Left lung (tissue), 10 donors: ENCODE measurements around the gene CCDC180. TPM values are rescaled to one million over a fixed set of nuclear protein-coding genes. Genes with fewer than 3 reads are reported as not detected.

ENCODE experiments used
- ATAC-seq: fragments of 200-7000 bp; cut with Tn5 transposase; one replicate; pipeline ENCODE4 v1.9.1; 2020; ENCODE audit warnings: moderate library complexity
- DNase-seq, 4 donors: peaks; one replicate each; pipeline ENCODE4 v3.0.0-alpha.2; 2013 to 2020
- H3K27ac ChIP-seq, 2 donors: fragments of 200-600 bp; sonication (generic) in 1 of 2; one replicate each; pipeline versions ENCODE4 v1.5.0 to v1.8.0; 2020 to 2021
- H3K27me3 ChIP-seq, 2 donors: fragments of 200-600 bp; sonication (generic) in 1 of 2; one replicate each; pipeline versions ENCODE4 v1.5.0 to v1.8.0; 2020 to 2021
- H3K36me3 ChIP-seq, 2 donors: fragments of 200-600 bp; sonication (generic) in 1 of 2; one replicate each; pipeline versions ENCODE4 v1.5.0 to v1.8.0; 2020 to 2021
- H3K4me1 ChIP-seq, 2 donors: fragments of 200-600 bp; one replicate each; pipeline ENCODE4 v1.8.0; 2021
- H3K4me3 ChIP-seq, 2 donors: fragments of 200-600 bp; sonication (generic) in 1 of 2; one replicate each; pipeline versions ENCODE4 v1.5.0 to v1.8.0; 2020 to 2021; ENCODE audit warnings: mild to moderate bottlenecking in 1 of 2
- H3K9me3 ChIP-seq, 2 donors: fragments of 200-600 bp; sonication (generic) in 1 of 2; one replicate each; pipeline versions ENCODE4 v1.5.0 to v1.8.0; 2020 to 2021
- CTCF ChIP-seq, 2 donors: fragments of 200-600 bp; sonication (generic) in 1 of 2; IDR thresholded peaks; one replicate each; pipeline versions ENCODE4 v1.5.0 to v1.8.0; 2021; ENCODE audit warnings: antibody characterized with exemption in 2 of 2
- intact Hi-C, 2 donors: fragments of 100-400 bp; cut with DNase I; formaldehyde crosslinking; loops; one replicate each; pipeline versions ENCODE4 v1.11.2 to v1.14.2; 2022
- polyA plus RNA-seq, 6 donors: library from polyadenylated mRNA; unstranded; fragments of 120-200 nt; gene quantifications; one replicate each; pipeline ENCODE4 v1.2.1, GENCODE V29; 2013; ENCODE audit not compliant: insufficient read length in 6 of 6
- total RNA-seq, 2 donors: library from RNA; stranded (reverse); fragmentation: NEBNext Ultra II Directional; extraction: Animal tissue kit (Norgen Biotek cat#: 25700); gene quantifications; one replicate each; pipeline ENCODE4 v1.2.1, GENCODE V29; 2021
- donor health status: DM: no; HTN: yes; CAD: no.
- donor health status: DM: no; HTN: no; CAD: no.

The CCDC180 gene
- total and polyA plus RNA-seq, 8 donors = 2.7 to 29.9 (median 25.2) TPM

- H3K4me1 ChIP-seq = no peaks in the 10 kb centered on the region
- H3K4me3 ChIP-seq = no peak overlapping the region
- H3K27ac ChIP-seq = no peak overlapping the region
- no peaks in the 10 kb centered on the region for H3K27me3 ChIP-seq
- no peaks in the 10 kb centered on the region for H3K9me3 ChIP-seq
- intact Hi-C loops = no loop called here
- peak; percentile 6 for ATAC-seq
- no peak for DNase-seq
- TF ChIP-seq CTCF (IDR thresholded peaks at IDR 0.05) = no peak
- H3K36me3 ChIP-seq = peaks cover 0 to 36% of the 10 kb centered on the region in 2 donors
Observed at GRCh38 chr9:97313746-97314145, 6.3 kb downstream of the CCDC180 start.

- H3K27me3 ChIP-seq = no peaks in the 10 kb centered on the region
- no peak for TF ChIP-seq CTCF (IDR thresholded peaks at IDR 0.05)
- H3K9me3 ChIP-seq = no peaks in the 10 kb centered on the region
- intact Hi-C loops = no loop called here
- H3K36me3 ChIP-seq = peaks cover 0 to 36% of the 10 kb centered on the region in 2 donors
- no peak overlapping the region for H3K4me3 ChIP-seq
- ATAC-seq (no peak), DNase-seq (no peak)
- H3K4me1 ChIP-seq = no peaks in the 10 kb centered on the region
- H3K27ac ChIP-seq = no peak overlapping the region
Observed at GRCh38 chr9:97314503-97314902, 7.0 kb downstream of the CCDC180 start.

- intact Hi-C loops = no loop called here
- no peaks in the 10 kb centered on the region for H3K27me3 ChIP-seq
- H3K9me3 ChIP-seq = no peaks in the 10 kb centered on the region
- no peak overlapping the region for H3K4me3 ChIP-seq
- ATAC-seq (no peak), DNase-seq (no peak)
- H3K27ac ChIP-seq = no peak overlapping the region
- H3K4me1 ChIP-seq = no peaks in the 10 kb centered on the region
- TF ChIP-seq CTCF (IDR thresholded peaks at IDR 0.05) = no peak
- H3K36me3 ChIP-seq = peaks cover 0 to 36% of the 10 kb centered on the region in 2 donors
Observed at GRCh38 chr9:97315550-97315949, 8.1 kb downstream of the CCDC180 start.

- DNase-seq (no peak), ATAC-seq (no peak)
- intact Hi-C loops = no loop called here
- TF ChIP-seq CTCF (IDR thresholded peaks at IDR 0.05) = no peak
- no peaks in the 10 kb centered on the region for H3K4me1 ChIP-seq
- H3K36me3 ChIP-seq = peaks cover 0 to 36% of the 10 kb centered on the region in 2 donors
- no peaks in the 10 kb centered on the region for H3K9me3 ChIP-seq
- H3K27me3 ChIP-seq = no peaks in the 10 kb centered on the region
- H3K27ac ChIP-seq = no peak overlapping the region
- H3K4me3 ChIP-seq = no peak overlapping the region
Observed at GRCh38 chr9:97316904-97317303, 9.4 kb downstream of the CCDC180 start.

GRCh38 chr9:97318433-97318832 lies 11.0 kb downstream of the CCDC180 start:
- intact Hi-C loops = no loop called here
- no peak for TF ChIP-seq CTCF (IDR thresholded peaks at IDR 0.05)
- H3K27ac ChIP-seq = no peak overlapping the region
- no peaks in the 10 kb centered on the region for H3K27me3 ChIP-seq
- no peak overlapping the region for H3K4me3 ChIP-seq
- H3K36me3 ChIP-seq = peaks cover 0 to 37% of the 10 kb centered on the region in 2 donors
- DNase-seq = no peak
- no peaks in the 10 kb centered on the region for H3K9me3 ChIP-seq
- ATAC-seq = no peak
- no peaks in the 10 kb centered on the region for H3K4me1 ChIP-seq
